ENCODE measurements around the gene PRPSAP1.
"Not testable (repeated sequence)": the region's sequence is repeated elsewhere in the genome, so short reads cannot be mapped to it uniquely, and the experiment has no call there.

Gene PRPSAP1

DNA sequence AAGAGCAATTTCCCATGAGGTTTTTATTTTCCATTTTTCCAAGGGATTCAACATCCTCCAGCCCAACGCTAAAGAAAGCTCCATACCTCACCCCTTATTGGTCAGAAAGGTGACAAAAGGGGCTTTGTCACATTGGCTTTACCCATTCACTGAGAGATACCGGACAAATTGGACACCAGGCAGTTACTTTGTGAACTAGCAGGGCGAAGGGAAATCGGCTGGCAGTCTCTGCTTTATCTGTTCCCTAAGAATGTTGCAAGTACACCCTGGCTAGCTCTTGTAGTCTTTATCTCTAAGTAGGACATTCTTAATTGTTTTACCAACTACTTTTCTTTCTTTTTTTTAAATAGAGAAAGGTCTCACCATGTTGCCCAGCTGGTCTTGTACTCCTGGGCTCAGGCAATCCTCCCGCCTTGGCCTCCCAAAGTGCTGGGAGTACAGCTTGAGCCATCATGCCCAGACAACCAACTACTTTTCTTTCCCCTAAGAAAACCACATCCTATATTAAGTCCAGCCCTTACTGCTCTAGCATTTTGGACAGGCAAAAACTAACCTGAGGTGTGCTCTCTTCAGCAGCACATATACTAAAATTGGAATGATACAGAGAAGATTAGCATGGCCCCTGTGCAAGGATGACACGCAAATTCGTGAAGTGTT is 16.8 kb downstream of the PRPSAP1 start:
- no peak for DNase-seq
- in situ Hi-C loops (cut with HindIII; ENCODE audit: low pct_ligation_motif_present, low pct_unique_long_range_greater_than_20kb, low sequenced_read_pairs): no loop called here

DNA sequence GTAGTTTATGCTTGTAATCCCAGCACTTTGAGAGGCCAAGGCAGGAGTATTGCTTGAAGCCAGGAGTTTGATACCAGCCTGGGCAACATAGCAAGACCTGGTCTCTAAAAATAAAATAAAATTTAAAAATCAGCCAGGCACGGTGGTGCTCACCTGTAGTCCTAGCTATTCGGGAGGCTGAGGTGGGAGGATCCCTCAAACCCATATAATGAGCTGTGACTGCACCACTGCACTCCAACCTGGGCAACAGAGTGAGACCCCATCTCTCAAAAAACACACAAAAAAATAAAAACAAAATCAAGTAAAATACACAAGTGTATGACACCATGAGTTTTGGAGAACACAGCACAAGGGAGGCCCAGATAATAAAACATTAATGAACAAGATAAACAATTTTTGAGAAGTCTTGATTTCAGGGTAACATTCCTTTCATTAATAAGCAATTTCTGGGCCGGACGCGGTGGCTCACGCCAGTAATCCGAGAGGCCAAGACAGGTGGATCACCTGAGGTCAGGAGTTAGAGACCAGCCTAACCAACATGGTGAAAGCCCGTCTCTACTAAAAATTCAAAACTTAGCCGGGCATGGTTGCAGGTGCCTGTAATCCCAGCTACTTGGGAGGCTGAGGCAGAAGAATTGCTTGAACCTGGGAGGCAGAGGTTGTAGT is 17.9 kb downstream of the PRPSAP1 start:
- DNase-seq: no peak
- in situ Hi-C loops (cut with HindIII; ENCODE audit: low pct_ligation_motif_present, low pct_unique_long_range_greater_than_20kb, low sequenced_read_pairs): no loop called here

DNA sequence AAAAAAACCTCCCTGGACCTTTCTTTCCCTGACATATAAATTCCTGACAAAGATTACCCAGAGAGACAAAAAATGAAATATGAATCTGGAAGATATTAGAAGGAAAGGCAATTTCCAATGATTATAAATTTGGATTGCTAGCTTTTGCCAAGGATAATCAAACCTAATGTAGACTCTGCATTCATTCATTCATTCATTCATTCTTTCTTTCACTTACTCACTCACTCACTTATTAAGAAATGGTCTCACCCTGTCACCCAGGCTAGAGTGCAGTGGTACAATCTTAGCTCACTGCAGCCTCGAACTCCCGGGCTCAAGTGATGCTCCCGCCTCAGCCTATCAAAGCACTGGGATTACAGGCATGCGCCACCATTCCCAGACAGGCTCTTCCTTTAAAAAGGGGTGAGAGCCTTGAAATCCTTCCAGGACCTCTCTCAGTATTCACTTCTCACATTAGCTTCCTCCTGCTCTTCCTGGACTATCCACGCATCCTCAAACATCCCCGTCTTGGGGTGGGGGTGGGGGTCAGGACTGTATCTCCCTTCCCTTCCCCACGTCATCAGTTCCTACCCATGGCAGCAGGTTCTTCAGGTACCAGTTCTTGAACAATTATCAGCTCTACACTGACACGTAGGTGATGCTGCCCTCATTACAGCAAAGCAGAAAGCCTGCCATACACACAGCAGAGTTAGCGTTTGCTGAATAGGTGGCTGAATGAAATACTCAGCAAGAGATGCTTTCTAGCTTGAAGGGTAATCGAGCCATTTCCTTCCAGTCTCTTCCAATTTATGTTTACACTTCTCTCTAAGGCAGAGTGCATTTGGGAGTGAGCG is 19.8 kb downstream of the PRPSAP1 start:
- DNase-seq: no peak
- in situ Hi-C loops (cut with HindIII; ENCODE audit: low pct_ligation_motif_present, low pct_unique_long_range_greater_than_20kb, low sequenced_read_pairs): no loop called here

DNA sequence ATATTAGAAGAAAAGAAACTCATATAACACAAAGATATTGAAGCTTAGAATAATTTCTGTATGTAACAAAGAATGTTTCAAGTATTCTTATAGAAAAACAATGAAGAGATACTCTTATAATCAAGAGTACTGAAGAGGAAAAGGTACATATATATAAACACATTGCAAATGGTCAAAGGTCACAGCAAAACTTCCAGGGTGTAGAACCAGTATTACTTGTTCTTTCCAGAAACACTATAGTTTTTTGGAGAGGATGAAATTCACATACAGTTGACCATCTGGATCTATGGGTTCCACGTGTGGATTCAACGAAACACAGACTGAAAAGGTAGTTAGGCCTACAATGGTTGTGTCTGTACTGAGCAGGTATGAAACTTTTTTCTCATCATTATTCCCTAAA is 22.6 kb downstream of the PRPSAP1 start:
- in situ Hi-C loops (cut with HindIII; ENCODE audit: low pct_ligation_motif_present, low pct_unique_long_range_greater_than_20kb, low sequenced_read_pairs): no loop called here
- DNase-seq: no peak

DNA sequence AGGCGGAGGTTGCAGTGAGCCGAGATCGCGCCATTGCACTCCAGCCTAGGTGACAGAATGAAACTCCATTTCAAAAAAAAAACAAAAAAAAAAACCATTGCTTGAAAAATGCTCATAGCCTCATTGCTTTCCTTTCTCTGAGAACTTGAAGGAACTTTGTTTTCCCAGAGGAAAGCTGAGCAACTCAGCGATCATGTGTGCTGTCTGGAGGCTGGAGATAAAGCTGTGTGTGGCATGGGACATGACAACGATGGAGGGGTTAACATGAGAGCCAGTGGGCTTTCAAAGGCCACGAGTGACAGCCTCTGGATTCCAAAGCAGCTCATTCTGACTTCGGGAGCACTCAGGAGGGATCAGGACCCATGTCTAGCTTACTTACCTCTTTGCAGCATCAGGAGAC is 24.1 kb downstream of the PRPSAP1 start:
- in situ Hi-C loops (cut with HindIII; ENCODE audit: low pct_ligation_motif_present, low pct_unique_long_range_greater_than_20kb, low sequenced_read_pairs): no loop called here
- DNase-seq: no peak

DNA sequence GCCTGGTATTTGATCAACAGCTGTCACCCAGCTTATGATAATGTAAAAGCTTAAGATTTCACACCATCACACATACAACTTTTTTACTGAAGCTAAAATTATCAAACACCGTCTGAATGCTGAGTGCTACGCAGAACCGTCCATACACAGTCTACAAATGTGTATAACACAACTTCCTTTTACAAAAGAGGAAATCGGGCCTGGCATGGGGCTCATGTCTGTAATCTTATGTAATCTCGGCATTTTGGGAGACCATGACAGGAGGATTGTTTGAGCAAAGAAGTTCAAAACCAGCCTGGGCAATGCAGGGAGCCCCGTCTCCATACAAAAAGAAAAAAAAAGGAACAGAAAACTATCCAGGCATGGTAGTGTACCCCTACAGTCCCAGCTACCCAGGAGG is 26.0 kb downstream of the PRPSAP1 start:
- no peak for DNase-seq
- in situ Hi-C loops (cut with HindIII; ENCODE audit: low pct_ligation_motif_present, low pct_unique_long_range_greater_than_20kb, low sequenced_read_pairs): no loop called here

DNA sequence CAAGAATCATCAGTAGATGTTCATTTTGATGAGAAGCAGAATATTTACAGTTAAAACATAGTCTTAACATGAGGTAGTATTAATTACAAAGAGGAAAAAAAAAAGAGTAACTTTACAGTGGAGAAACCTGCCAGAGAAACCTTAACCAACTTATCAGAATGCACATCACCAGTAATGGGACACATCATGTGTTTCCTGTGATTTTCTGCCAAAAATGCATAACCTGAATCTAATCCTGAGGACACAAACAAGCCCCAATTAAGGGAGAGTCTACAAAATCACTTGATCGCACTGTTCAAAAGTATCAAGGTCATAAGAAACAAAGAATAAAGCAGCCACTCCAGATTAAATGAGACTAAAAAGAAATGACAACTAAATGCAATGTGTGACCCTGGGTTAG is 27.4 kb downstream of the PRPSAP1 start:
- in situ Hi-C loops (cut with HindIII; ENCODE audit: low pct_ligation_motif_present, low pct_unique_long_range_greater_than_20kb, low sequenced_read_pairs): no loop called here
- no peak for DNase-seq

DNA sequence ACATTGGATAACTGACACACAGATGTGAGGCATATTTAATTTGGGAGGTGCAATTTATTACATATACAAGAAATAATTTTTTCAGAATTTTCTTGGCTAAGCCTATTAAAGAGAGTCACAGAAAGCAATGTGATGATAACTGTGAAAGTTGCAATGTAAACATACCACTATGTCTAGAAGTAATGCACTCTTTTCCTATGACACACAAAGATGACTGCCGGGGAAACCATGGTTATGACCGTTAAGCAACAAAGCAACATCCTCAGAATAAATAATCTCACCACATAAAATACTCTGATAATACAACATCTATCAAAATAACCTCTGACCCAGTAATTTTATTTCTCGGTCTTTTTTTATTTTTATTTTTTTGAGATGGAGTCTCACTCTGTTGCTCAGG is 35.1 kb downstream of the PRPSAP1 start:
- no peak for DNase-seq
- in situ Hi-C loops (cut with HindIII; ENCODE audit: low pct_ligation_motif_present, low pct_unique_long_range_greater_than_20kb, low sequenced_read_pairs): no loop called here

DNA sequence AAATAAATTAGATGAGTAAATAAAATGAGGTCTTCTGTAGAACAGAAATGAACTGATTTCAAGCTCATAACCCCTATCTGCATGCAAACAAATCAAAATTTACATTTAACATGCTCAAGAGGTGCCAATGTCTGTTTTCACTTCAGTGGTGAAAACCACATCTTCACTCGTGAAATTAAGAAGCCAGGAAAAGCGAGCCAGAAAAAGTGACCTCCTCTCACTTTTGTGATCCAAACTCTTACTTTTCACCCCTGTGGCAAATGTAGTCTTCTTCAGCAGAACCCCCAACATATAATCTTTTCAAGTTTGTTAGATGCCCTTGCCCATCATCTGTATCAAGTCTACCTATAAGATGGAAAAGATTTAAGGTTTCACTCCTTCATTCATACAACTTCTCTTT is 36.2 kb downstream of the PRPSAP1 start:
- in situ Hi-C loops (cut with HindIII; ENCODE audit: low pct_ligation_motif_present, low pct_unique_long_range_greater_than_20kb, low sequenced_read_pairs): no loop called here
- no peak for DNase-seq

DNA sequence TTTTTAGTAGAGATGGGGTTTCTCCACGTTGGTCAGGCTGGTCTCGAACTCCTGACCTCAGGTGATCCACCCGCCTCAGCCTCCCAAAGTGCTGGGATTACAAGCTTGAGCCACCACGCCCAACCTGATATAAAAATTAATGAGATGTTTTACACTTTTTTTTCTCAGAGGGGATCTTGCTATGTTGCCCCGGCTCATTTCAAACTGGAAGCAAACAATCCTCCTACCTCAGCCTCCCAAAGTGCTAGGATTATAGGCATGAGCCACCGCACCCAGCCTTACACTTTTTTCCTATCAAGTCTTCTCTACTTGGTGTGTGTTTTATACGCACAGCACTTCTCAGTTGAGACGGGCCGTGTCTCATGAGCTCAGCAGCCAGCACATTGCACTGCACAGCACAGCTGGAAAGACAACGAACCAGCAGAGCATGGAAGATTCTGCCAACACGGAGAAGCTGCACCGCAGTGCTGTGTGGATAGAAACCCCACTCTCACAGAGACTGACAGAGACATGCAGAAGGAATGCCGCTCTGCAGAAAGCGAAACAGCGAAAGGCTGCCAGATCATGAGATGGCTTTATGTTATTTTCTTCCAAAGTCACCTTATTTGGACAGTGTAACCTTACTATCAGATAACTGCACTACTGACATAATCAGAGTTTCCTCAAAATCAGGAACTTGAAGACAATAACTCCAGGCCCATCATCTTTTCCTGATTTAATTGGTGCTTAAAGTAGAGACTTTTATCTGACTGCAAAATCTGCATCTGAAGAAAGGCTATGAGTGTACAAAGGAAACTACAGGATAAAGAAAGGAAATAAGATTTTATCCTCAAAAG is 39.1 kb downstream of the PRPSAP1 start:
- in situ Hi-C loops (cut with HindIII; ENCODE audit: low pct_ligation_motif_present, low pct_unique_long_range_greater_than_20kb, low sequenced_read_pairs): no loop called here

DNA sequence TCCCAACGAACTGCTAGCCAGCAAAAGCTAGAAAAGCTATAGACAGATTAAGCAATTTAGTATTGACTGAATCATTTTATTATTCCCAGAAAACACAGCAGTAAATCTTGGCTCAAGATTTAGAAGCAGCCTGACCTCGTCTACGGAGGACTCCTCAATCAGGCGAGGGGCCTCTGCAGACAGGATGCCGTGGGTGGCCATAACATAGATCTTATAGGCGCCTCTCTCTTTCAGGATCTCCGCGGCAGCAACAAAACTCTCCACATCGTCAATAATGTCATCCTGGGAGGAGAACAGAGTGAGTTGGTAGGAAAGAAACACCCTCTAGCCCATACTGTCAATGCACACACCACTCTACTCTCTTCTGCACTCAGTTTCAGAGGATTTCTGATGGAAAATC is 41.0 kb downstream of the PRPSAP1 start:
- DNase-seq: no peak
- in situ Hi-C loops (cut with HindIII; ENCODE audit: low pct_ligation_motif_present, low pct_unique_long_range_greater_than_20kb, low sequenced_read_pairs): no loop called here

More for the DNA sequence above, 39.1 kb downstream of the PRPSAP1 start:
- no peak for DNase-seq

DNA sequence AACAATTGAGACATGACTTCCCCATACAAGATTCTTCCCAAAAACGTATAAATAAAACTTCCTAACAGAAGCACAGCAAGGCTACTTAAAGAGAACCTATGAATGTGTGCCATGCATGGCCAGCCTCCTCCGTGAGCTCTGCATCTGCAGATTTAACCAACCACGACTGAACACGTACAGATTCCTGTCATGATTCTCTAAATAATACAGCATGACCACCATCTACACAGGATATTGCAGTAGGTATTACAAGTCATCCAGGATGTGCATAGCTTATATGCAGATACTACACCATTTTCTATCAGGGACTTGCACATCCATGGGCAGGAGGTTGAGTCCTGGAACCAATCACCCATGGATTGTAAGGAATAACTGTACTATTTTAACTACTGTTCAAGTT is 44.3 kb downstream of the PRPSAP1 start:
- in situ Hi-C loops (cut with HindIII; ENCODE audit: low pct_ligation_motif_present, low pct_unique_long_range_greater_than_20kb, low sequenced_read_pairs): no loop called here
- no peak for DNase-seq

DNA sequence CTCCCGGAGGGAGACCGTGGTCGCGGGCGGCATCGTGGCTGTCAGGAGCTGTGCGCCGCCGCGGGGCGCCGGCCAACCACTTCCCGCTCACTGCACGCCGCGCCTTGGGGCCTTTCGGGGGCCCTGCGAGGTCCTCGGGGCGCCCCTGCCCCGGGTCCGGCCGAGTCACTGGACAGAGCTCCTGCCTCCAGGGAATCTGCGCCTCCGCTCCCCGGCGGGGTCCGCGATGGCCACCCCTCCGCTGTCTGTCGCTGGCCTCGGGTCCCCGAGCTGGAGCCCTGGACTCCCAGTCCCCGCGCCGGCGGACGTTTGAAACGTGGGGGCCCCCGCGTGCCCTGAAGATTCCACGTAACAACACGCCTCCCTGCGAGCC is 45.8 kb downstream of the PRPSAP1 start, which contains the start of gene QRICH2:
Gene QRICH2, minus strand, starts transcription at position 311 of the 373 bp plus-strand sequence. Its CDS starts 278 bp downstream, at position 33.
- DNase-seq: no peak
- in situ Hi-C loops (cut with HindIII; ENCODE audit: low pct_ligation_motif_present, low pct_unique_long_range_greater_than_20kb, low sequenced_read_pairs): no loop called here

DNA sequence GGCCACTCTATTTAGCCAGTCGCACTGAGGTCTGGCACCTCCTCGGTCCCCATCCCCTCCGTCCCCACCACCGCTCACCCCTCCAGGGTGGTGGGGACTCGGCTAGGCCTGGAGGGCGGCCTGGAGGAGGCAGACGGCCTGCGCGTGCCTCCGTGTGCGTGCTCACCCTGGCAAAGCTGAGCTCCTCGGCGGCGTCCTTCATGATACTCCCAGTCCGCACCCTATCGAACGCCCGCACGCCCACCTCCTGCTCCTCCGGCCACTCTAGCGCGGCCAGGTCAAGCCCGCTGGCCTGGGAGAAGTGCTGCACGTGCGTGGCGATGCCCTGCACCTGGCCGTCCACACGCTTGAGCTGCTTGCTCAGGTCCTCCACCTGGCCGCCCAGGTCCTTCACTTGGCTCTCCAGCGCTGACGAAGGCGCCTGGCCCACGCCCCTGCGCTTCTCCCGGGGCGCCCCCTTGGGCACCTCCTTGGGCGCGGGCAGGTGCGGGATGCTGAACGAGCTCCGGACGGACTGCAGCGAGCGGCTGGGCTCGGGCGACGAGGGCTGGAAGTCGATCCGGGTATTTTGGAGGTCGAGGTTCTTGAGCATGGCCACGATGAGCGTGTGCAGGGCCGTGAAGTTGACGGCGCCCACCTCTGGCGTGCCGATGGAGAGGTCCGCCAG is 46.3 kb downstream of the PRPSAP1 start:
- in situ Hi-C loops (cut with HindIII; ENCODE audit: low pct_ligation_motif_present, low pct_unique_long_range_greater_than_20kb, low sequenced_read_pairs): no loop called here

DNA sequence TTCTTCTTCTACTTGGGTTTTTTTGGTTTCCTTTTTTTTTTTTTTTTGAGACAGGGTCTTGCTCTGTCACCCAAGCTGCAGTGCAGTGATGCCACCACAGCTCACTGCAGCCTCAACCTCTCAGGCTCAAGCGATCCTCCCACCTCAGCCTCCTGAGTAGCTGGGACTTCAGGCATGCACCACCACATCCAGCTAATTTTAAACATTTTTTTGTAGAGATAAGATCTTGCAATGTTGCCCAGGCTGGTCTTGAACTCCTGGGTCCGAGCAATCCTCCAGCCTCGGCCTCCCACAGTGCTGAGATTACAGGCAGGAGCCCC is 48.6 kb downstream of the PRPSAP1 start:
- DNase-seq; in situ Hi-C loops (cut with HindIII; ENCODE audit: low pct_ligation_motif_present, low pct_unique_long_range_greater_than_20kb, low sequenced_read_pairs): not testable (repeated sequence)

More for the DNA sequence above, 46.3 kb downstream of the PRPSAP1 start:
- no peak for DNase-seq

DNA sequence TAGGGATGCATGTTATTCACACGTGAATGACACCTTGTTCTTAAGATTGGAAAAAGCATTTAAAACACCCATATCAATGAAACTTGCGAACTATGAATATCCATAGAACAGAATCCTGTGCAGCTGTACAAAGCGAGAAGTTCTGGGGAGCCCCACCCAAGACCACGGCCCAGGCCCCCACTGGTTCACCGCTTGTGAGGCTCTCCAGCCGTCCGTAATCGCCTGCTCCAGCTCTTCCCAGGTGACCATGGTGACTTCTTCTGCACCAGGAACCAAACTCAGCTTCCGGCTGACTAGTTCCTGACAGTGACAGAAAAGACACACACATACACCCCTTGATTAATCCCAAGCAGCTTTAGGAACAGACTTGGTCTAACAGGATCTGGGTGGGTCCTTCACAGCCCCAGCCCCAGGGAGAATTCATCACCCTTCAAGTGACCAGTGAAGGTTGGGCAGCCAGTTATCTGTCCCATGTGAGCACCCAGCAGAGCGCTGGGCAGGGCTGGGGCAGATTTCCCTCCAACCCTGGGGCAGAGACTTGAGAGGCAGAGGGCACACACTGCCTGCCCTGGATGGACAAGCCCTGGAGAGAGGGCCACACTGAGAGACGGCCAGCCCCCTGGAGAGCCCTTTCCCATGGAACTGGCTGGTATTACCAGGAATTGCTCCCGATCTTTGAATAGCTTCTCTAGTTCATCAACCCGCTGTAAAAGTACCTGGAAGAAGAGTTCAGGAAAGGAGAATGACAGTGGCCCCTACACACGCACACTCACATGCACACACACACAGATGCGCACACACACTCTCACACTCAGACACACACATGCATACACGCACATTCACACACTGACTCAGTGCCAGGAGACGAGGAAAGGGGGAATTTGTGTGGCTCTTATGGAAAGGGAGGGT is 49.2 kb downstream of the PRPSAP1 start:
- in situ Hi-C loops (cut with HindIII; ENCODE audit: low pct_ligation_motif_present, low pct_unique_long_range_greater_than_20kb, low sequenced_read_pairs): no loop called here
- DNase-seq: no peak

DNA sequence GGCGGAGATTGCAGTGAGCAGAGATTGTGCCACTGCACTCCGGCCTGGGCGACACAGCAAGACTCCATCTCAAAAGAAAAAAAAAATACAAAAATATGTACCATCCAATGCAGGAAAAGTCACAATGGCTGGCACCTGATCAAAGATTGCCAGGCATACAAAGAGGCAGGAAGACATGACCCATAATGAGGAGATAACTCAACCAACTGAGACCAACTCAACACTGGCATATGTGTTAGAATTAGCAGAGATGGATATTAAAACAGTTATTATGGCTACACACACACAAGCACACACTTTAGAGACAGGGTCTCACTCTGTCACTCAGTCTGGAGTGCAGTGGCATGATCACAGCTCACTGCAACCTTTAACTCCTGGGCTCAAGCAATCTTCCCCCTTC is 56.3 kb downstream of the PRPSAP1 start:
- in situ Hi-C loops (cut with HindIII; ENCODE audit: low pct_ligation_motif_present, low pct_unique_long_range_greater_than_20kb, low sequenced_read_pairs): no loop called here
- DNase-seq: no peak

All from ACHN (cell line).